Measurements from ENCODE around the gene DGAT2L6.

Gene DGAT2L6

DNA sequence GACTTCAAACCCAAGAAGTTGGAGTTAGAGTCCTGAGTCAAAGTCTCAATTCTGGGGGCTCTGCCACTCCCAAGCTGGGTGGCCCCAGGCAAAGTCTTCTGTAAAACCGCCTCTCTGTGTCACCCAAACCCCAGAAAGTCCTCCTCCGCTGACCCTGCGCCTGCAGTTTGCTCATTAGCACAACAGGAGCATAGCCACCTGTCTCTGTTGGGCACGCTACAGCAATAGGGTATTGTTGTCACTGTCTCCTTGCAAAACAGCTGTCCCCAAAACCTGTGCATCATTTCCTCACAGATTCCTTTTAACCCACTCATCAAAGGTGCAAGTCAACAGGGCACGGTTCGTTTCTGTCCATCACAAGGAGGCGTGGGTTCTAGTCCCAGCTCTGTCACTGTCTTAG is 8.0 kb upstream of the DGAT2L6 start:
- no peak overlapping the region for H3K27ac ChIP-seq
- ChIA-PET CTCF (interaction anchor here (0.6 kb wide), 1 partner anchor 144 kb away, joined by 4 read pairs; no protein-coding TSS in a partner anchor), POLR2A (ENCODE audit: low non-redundant PET) (no interaction called here)
- TF ChIP-seq, protein P1, sequence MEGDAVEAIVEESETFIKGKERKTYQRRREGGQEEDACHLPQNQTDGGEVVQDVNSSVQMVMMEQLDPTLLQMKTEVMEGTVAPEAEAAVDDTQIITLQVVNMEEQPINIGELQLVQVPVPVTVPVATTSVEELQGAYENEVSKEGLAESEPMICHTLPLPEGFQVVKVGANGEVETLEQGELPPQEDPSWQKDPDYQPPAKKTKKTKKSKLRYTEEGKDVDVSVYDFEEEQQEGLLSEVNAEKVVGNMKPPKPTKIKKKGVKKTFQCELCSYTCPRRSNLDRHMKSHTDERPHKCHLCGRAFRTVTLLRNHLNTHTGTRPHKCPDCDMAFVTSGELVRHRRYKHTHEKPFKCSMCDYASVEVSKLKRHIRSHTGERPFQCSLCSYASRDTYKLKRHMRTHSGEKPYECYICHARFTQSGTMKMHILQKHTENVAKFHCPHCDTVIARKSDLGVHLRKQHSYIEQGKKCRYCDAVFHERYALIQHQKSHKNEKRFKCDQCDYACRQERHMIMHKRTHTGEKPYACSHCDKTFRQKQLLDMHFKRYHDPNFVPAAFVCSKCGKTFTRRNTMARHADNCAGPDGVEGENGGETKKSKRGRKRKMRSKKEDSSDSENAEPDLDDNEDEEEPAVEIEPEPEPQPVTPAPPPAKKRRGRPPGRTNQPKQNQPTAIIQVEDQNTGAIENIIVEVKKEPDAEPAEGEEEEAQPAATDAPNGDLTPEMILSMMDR (conservative IDR thresholded peaks at IDR 0.05; ENCODE audit: low read depth): no peak
- no peak for DNase-seq (ENCODE audit: low spot score)

DNA sequence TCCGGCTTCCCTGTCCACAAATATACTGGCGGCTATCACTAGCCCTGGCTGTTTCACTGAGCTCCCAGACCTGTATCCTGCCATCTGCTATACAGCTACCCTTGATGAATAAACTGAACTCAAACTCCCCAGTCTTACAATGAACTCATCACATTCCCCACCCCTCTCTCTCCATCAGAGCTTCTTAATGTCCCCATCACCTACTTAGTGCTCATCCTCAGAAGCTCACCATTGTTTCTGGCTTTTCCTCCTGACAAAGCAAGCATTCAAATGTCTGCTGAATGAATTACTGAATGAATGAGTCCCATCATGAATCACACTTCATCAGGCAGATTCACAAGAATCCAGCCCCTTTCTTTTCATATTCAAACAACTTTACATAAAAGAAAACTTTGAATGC is 5.7 kb upstream of the DGAT2L6 start:
- TF ChIP-seq, protein P1 (conservative IDR thresholded peaks at IDR 0.05; ENCODE audit: low read depth): no peak
- CTCF ChIA-PET: no interaction called here
- DNase-seq (ENCODE audit: low spot score): no peak
- POLR2A ChIA-PET (ENCODE audit: low non-redundant PET): no interaction called here
- no peak overlapping the region for H3K27ac ChIP-seq

DNA sequence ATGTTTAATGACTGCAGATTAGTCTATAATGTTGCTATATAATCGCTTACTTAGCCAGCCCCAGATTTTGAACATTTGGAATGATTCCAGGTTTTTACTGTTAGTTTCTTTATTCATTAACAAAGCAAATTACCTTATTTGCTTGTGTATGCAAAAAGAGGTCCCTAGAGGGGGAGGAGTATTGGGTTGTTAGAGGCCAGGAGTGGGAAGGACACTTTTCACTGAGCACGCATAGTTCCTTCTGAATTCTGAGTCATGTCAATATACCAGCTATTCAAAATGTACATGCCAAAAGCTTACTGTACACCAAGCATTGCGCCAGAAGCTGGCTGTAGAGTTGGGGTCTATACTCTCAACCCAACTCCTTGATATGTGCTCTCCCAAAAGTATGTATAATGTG is 5.1 kb upstream of the DGAT2L6 start:
- no peak overlapping the region for H3K27ac ChIP-seq
- DNase-seq (ENCODE audit: low spot score): no peak
- TF ChIP-seq, protein P1 (conservative IDR thresholded peaks at IDR 0.05; ENCODE audit: low read depth): no peak
- POLR2A ChIA-PET (ENCODE audit: low non-redundant PET): no interaction called here
- CTCF ChIA-PET: no interaction called here

DNA sequence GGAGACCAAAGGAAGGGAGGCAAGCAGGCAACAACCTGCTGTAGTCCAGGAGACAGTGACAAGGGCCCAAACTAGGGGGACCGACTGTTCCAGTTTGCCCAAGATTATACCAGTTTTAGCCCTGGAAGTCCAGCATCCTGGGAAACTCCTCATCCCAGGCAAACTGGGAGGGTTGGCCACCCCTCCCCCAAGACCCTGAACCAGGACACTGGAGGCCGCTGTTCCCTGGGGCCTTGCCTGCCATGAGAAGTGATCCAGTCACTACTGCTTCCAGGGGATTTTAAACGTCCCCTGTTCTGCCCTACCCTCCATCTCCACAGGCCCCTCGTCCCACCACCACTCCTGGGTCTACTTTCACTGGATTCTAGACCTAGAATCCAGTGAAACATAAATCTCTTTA is 4.3 kb upstream of the DGAT2L6 start:
- no peak overlapping the region for H3K27ac ChIP-seq
- POLR2A ChIA-PET (ENCODE audit: low non-redundant PET): no interaction called here
- DNase-seq (ENCODE audit: low spot score): no peak
- TF ChIP-seq, protein P1 (conservative IDR thresholded peaks at IDR 0.05; ENCODE audit: low read depth): no peak
- CTCF ChIA-PET: no interaction called here

DNA sequence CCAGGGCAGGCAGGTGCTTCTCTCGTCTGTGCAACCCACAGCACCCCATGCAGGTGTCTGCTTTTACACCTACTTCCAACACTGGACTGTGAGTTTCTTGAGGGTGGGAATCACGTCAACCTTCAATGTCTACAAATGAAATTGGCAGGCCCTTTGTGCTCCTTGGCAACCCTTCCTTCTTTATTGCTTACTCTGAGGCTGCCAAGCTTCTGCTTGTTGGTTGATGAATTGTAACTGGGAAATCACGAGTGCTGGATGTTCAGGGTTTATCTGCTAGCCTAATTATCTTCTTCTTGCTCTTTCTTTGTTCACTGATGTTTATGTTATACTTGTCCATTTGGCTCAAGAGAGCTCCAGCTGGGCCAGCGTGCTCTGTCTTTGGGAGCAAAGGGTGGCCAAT is 2.5 kb upstream of the DGAT2L6 start:
- TF ChIP-seq, protein P1 (conservative IDR thresholded peaks at IDR 0.05; ENCODE audit: low read depth): no peak
- H3K27ac ChIP-seq: no peak overlapping the region
- ChIA-PET CTCF (no interaction called here), POLR2A (ENCODE audit: low non-redundant PET) (no interaction called here)
- no peak for DNase-seq (ENCODE audit: low spot score)

DNA sequence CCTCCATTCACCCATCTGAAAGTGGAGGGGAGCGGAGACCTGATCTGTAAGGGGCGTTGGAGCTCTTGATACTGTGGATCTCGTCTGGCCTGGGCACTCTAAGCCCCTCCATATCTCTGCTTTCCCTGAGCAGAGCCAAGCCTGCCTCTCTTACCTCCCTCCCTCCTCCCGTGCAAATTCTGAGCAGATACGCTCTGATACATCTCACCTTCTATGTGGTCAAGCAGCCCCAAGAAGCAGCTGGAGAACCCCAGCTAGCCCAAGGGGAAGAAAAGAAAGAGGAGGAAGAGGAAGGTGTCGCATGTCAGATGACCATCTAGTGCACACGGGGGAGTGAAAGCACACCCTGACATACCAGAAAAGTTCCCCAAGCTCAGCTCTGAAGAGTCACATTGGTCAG is 1.9 kb upstream of the DGAT2L6 start:
- TF ChIP-seq, protein P1 (conservative IDR thresholded peaks at IDR 0.05; ENCODE audit: low read depth): no peak
- DNase-seq (ENCODE audit: low spot score): no peak
- no peak overlapping the region for H3K27ac ChIP-seq

DNA sequence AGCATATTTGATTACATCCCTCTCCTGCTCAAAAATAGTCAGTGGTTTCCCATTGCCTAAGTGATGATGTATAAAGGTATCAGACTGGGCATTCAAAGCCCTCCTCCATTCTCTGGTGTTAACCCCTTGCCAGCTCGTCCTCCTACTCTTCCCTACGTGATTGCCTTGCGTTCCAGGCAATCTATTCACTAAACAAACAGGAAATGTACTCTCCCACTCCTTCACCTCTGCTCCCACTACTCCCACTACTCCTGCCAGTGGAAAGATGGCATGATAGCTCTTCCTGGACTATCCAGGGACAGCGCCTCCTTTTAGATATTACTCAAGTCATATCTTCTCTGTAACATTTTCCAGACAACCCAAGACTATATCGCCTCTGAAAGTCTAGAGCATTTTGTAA is 5.8 kb downstream of the DGAT2L6 start:
- no peak overlapping the region for H3K27ac ChIP-seq
- POLR2A ChIA-PET (ENCODE audit: low non-redundant PET): no interaction called here
- DNase-seq (ENCODE audit: low spot score): no peak
- TF ChIP-seq, protein P1 (conservative IDR thresholded peaks at IDR 0.05; ENCODE audit: low read depth): no peak
- CTCF ChIA-PET: no interaction called here

More for the DNA sequence above, 1.9 kb upstream of the DGAT2L6 start:
- CTCF ChIA-PET: no interaction called here
- POLR2A ChIA-PET (ENCODE audit: low non-redundant PET): no interaction called here
